HK-2 (cell line): ENCODE data around the gene ARMH1.

Experiments used
- DNase-seq: peaks from one replicate; pipeline ENCODE4 v3.0.0-alpha.2; 2018; ENCODE audit not compliant: unreplicated experiment

Gene ARMH1

GRCh38 chr1:44674113-44675000 lies at the start of gene ARMH1, which contains the start of gene TMEM53:
Gene ARMH1 (plus strand): TSS chr1:44674714. CDS start chr1:44689698, 14,984 bp downstream.
Gene TMEM53 (minus strand): TSS chr1:44674481. CDS start chr1:44674391, 90 bp downstream.
- peak; percentile 99 for DNase-seq

- no peak for DNase-seq
Measured at GRCh38 chr1:44625348-44625747, 49.2 kb upstream of the ARMH1 start.

GRCh38 chr1:44628962-44629756 lies 45.4 kb upstream of the ARMH1 start:
- DNase-seq: peak; percentile 75

- DNase-seq: no peak
Measured at GRCh38 chr1:44630116-44630515, 44.4 kb upstream of the ARMH1 start.

- no peak for DNase-seq
Measured at GRCh38 chr1:44631333-44631646, 43.2 kb upstream of the ARMH1 start.

GRCh38 chr1:44631647-44632539 lies 42.6 kb upstream of the ARMH1 start:
- DNase-seq: peak; percentile 90

- DNase-seq: no peak
Measured at GRCh38 chr1:44632598-44632997, 41.9 kb upstream of the ARMH1 start.

GRCh38 chr1:44634606-44635189 lies 39.8 kb upstream of the ARMH1 start:
- DNase-seq: no peak

- no peak for DNase-seq
Measured at GRCh38 chr1:44635439-44635838, 39.1 kb upstream of the ARMH1 start.

- no peak for DNase-seq
Measured at GRCh38 chr1:44636083-44636687, 38.3 kb upstream of the ARMH1 start.

GRCh38 chr1:44636688-44637598 lies 37.6 kb upstream of the ARMH1 start:
- no peak for DNase-seq

GRCh38 chr1:44637702-44638411 lies 36.7 kb upstream of the ARMH1 start:
- DNase-seq: no peak

GRCh38 chr1:44640200-44640853 lies 34.2 kb upstream of the ARMH1 start:
- DNase-seq: no peak

- no peak for DNase-seq
Measured at GRCh38 chr1:44641126-44642102, 33.1 kb upstream of the ARMH1 start.

- no peak for DNase-seq
Measured at GRCh38 chr1:44642255-44642654, 32.3 kb upstream of the ARMH1 start.

- DNase-seq: no peak
Measured at GRCh38 chr1:44642925-44643324, 31.6 kb upstream of the ARMH1 start.

GRCh38 chr1:44643721-44644334 lies 30.7 kb upstream of the ARMH1 start:
- DNase-seq: no peak
